CD8-positive, alpha-beta memory T cell (primary cell): Measurements from ENCODE around the gene GRM1. TPM values are rescaled to one million over a fixed set of nuclear protein-coding genes. Genes with fewer than 3 reads are reported as not detected.

ENCODE experiments used
- CTCF ChIA-PET: fragments of 350-600 bp; sonication (Branson Sonifier 250); formaldehyde crosslinking; loops from one replicate; lab custom pipeline; 2021; ENCODE audit warnings: antibody characterized with exemption; lab: Charles Lee
- POLR2A ChIA-PET: fragments of 350-600 bp; sonication (Branson Sonifier 250); formaldehyde crosslinking; loops from one replicate; lab custom pipeline; 2021; ENCODE audit warnings: antibody characterized with exemption; lab: Charles Lee
- DNase-seq, 5 donors: peaks; one replicate each; pipeline versions ENCODE4 v3.0.0 to v3.0.0-alpha.2; 2020 to 2022; ENCODE audit warnings: mixed read lengths in 1 of 5
- H3K27ac ChIP-seq: one replicate; pipeline ENCODE4 v1.7.0; 2013; ENCODE audit warnings: low read depth, mild to moderate bottlenecking, low read length, moderate library complexity
- H3K27me3 ChIP-seq: 2 replicates; pipeline ENCODE4 v1.7.0; 2013; ENCODE audit warnings: low read length, mild to moderate bottlenecking; ENCODE audit not compliant: insufficient read depth, poor library complexity, severe bottlenecking
- H3K36me3 ChIP-seq: 2 replicates; pipeline ENCODE4 v1.7.0; 2013; ENCODE audit warnings: mild to moderate bottlenecking, low read length, moderate library complexity; ENCODE audit not compliant: insufficient read depth
- H3K4me1 ChIP-seq: 2 replicates; pipeline ENCODE4 v1.7.0; 2013; ENCODE audit warnings: mild to moderate bottlenecking, low read length, moderate library complexity; ENCODE audit not compliant: insufficient read depth
- H3K4me3 ChIP-seq: 2 replicates; pipeline ENCODE4 v1.7.0; 2013; ENCODE audit warnings: mild to moderate bottlenecking, low read length
- H3K9me3 ChIP-seq: 2 replicates; pipeline ENCODE4 v1.7.0; 2013; ENCODE audit warnings: mild to moderate bottlenecking, low read length
- H3K27ac Mint-ChIP-seq, 8 donors: one replicate each; pipeline ENCODE4 v1.8.0; 2020 to 2021; ENCODE audit warnings: mixed read lengths in 8 of 8, mild to moderate bottlenecking in 6 of 8, inconsistent platforms in 3 of 8, moderate library complexity in 3 of 8
- H3K27me3 Mint-ChIP-seq, 2 donors: one replicate each; pipeline ENCODE4 v1.8.0; 2020 to 2021; ENCODE audit warnings: mixed read lengths in 2 of 2, mild to moderate bottlenecking in 1 of 2, moderate library complexity in 1 of 2
- H3K36me3 Mint-ChIP-seq, 3 donors: one replicate each; pipeline ENCODE4 v1.8.0; 2020 to 2021; ENCODE audit warnings: mixed read lengths in 3 of 3, inconsistent platforms in 1 of 3, mild to moderate bottlenecking in 1 of 3
- H3K4me1 Mint-ChIP-seq, 3 donors: one replicate each; pipeline ENCODE4 v1.8.0; 2020 to 2021; ENCODE audit warnings: mixed read lengths in 3 of 3, inconsistent platforms in 1 of 3, mild to moderate bottlenecking in 1 of 3
- H3K4me3 Mint-ChIP-seq, 7 donors: one replicate each; pipeline ENCODE4 v1.8.0; 2020 to 2021; ENCODE audit warnings: mixed read lengths in 7 of 7, mild to moderate bottlenecking in 6 of 7, moderate library complexity in 4 of 7, inconsistent platforms in 2 of 7
- H3K9me3 Mint-ChIP-seq, 5 donors: one replicate each; pipeline ENCODE4 v1.8.0; 2020 to 2022; ENCODE audit warnings: mixed read lengths in 5 of 5, mild to moderate bottlenecking in 3 of 5, moderate library complexity in 2 of 5, inconsistent platforms in 1 of 5
- polyA plus RNA-seq: library from polyadenylated mRNA; unstranded; fragments of 300-500 nt; fragmentation: Illumina TruSeq; gene quantifications from one replicate; pipeline ENCODE4 v1.2.3, GENCODE V29; 2021
- total RNA-seq, 2 experiments: library from RNA; stranded (reverse); gene quantifications; one replicate each; pipeline ENCODE4 v1.2.3, GENCODE V29; 2021

GRM1 gene
- total and polyA plus RNA-seq, 3 experiments from 2014 or later = not detected

DNA sequence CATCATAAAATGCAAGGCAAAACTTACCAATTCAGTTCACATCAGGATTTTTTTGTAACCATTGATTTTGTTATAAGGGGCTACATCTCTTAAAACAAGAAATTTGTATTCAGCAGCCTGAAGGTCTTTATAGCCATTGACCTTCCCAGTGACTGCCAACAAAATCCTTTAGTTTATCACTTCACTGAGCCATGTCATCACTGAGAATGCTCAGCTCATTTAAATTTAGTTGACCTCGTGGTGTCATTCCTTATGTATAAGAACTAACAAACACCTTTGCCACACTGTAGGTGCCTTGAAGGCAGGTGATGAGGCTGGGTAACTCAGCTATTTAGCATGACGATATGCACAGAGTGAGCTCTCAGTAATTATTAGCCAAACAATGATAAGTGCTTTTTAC is 77.7 kb downstream of the GRM1 start:
- Histone ChIP-seq H3K4me1 (no peaks in the 10 kb centered on the region), H3K27me3 (no peaks in the 10 kb centered on the region), H3K36me3 (no peaks in the 10 kb centered on the region), H3K4me3 (no peak overlapping the region), H3K9me3 (no peaks in the 10 kb centered on the region), H3K27ac (no peak overlapping the region)
- no peak for DNase-seq
- H3K4me3 Mint-ChIP-seq = no peak overlapping the region
- peaks cover 0 to 14% (median 4%) of the 10 kb centered on the region in 5 donors for H3K9me3 Mint-ChIP-seq
- no peak overlapping the region for H3K27ac Mint-ChIP-seq
- ChIA-PET POLR2A (no interaction called here), CTCF (no interaction called here)
- H3K27me3 Mint-ChIP-seq = peaks cover 2 to 11% of the 10 kb centered on the region in 2 donors
- H3K36me3 Mint-ChIP-seq = no peaks in the 10 kb centered on the region
- no peaks in the 10 kb centered on the region for H3K4me1 Mint-ChIP-seq

- H3K9me3 Mint-ChIP-seq = peaks cover 0 to 14% (median 4%) of the 10 kb centered on the region in 5 donors
- Histone ChIP-seq H3K4me3 (no peak overlapping the region), H3K27me3 (no peaks in the 10 kb centered on the region), H3K4me1 (no peaks in the 10 kb centered on the region), H3K9me3 (no peaks in the 10 kb centered on the region), H3K36me3 (no peaks in the 10 kb centered on the region), H3K27ac (no peak overlapping the region)
- no peaks in the 10 kb centered on the region for H3K27me3 Mint-ChIP-seq
- no peaks in the 10 kb centered on the region for H3K36me3 Mint-ChIP-seq
- ChIA-PET CTCF (no interaction called here), POLR2A (no interaction called here)
- no peak overlapping the region for H3K27ac Mint-ChIP-seq
- DNase-seq = no peak
- H3K4me3 Mint-ChIP-seq = no peak overlapping the region
- no peaks in the 10 kb centered on the region for H3K4me1 Mint-ChIP-seq
Observed at GRCh38 chr6:146110990-146111389, 82.1 kb downstream of the GRM1 start.

GRCh38 chr6:146111881-146112450 is 83.1 kb downstream of the GRM1 start:
- Histone ChIP-seq H3K4me3 (no peak overlapping the region), H3K36me3 (no peaks in the 10 kb centered on the region), H3K27me3 (no peaks in the 10 kb centered on the region), H3K4me1 (no peaks in the 10 kb centered on the region), H3K27ac (no peak overlapping the region), H3K9me3 (no peaks in the 10 kb centered on the region)
- Mint-ChIP-seq H3K9me3 (peaks cover 0 to 14% (median 4%) of the 10 kb centered on the region in 5 donors), H3K4me1 (no peaks in the 10 kb centered on the region), H3K4me3 (no peak overlapping the region), H3K27ac (no peak overlapping the region), H3K36me3 (no peaks in the 10 kb centered on the region), H3K27me3 (no peaks in the 10 kb centered on the region)
- CTCF ChIA-PET = no interaction called here
- DNase-seq = no peak
- POLR2A ChIA-PET = no interaction called here

GRCh38 chr6:146113084-146113623 is 84.3 kb downstream of the GRM1 start:
- H3K27ac Mint-ChIP-seq = no peak overlapping the region
- H3K4me1 Mint-ChIP-seq = no peaks in the 10 kb centered on the region
- H3K27me3 Mint-ChIP-seq = no peaks in the 10 kb centered on the region
- no peak overlapping the region for H3K4me3 ChIP-seq
- no peaks in the 10 kb centered on the region for H3K27me3 ChIP-seq
- no peaks in the 10 kb centered on the region for H3K4me1 ChIP-seq
- H3K9me3 ChIP-seq = no peaks in the 10 kb centered on the region
- POLR2A ChIA-PET = no interaction called here
- H3K27ac ChIP-seq = no peak overlapping the region
- CTCF ChIA-PET = no interaction called here
- H3K4me3 Mint-ChIP-seq = no peak overlapping the region
- H3K9me3 Mint-ChIP-seq = peaks cover 0 to 14% (median 4%) of the 10 kb centered on the region in 5 donors
- H3K36me3 Mint-ChIP-seq = no peaks in the 10 kb centered on the region
- H3K36me3 ChIP-seq = no peaks in the 10 kb centered on the region
- no peak for DNase-seq

DNA sequence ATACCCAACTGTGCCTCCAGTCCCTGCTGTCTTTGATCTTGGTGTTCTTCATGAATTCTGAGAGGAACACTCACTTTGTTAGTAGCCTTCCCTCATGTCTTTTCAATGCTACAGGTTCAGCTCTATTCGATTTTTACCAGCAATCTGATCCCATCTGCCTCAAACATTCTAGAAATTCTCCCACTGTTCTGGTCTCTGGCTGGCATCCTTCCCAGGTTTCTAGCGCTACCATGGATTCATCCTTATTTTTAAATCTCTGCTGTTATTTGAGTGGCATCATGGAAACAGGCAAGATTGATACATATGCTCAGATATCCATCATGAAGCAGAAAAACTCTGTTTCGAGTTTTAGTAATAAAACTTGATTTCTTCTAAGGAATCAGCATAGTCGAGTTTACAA is 94.8 kb downstream of the GRM1 start:
- POLR2A ChIA-PET = no interaction called here
- Histone ChIP-seq H3K36me3 (no peaks in the 10 kb centered on the region), H3K27ac (no peak overlapping the region), H3K4me3 (no peak overlapping the region), H3K9me3 (no peaks in the 10 kb centered on the region), H3K27me3 (no peaks in the 10 kb centered on the region), H3K4me1 (no peaks in the 10 kb centered on the region)
- DNase-seq = no peak
- peaks cover 0 to 4% (median 0%) of the 10 kb centered on the region in 5 donors for H3K9me3 Mint-ChIP-seq
- no peaks in the 10 kb centered on the region for H3K36me3 Mint-ChIP-seq
- H3K4me1 Mint-ChIP-seq = no peaks in the 10 kb centered on the region
- H3K27me3 Mint-ChIP-seq = peaks cover 0 to 9% of the 10 kb centered on the region in 2 donors
- no peak overlapping the region for H3K27ac Mint-ChIP-seq
- CTCF ChIA-PET = interaction anchor here (0.7 kb wide), 1 partner anchor 13 kb away, joined by 3 read pairs; no protein-coding TSS in a partner anchor
- H3K4me3 Mint-ChIP-seq = no peak overlapping the region

DNA sequence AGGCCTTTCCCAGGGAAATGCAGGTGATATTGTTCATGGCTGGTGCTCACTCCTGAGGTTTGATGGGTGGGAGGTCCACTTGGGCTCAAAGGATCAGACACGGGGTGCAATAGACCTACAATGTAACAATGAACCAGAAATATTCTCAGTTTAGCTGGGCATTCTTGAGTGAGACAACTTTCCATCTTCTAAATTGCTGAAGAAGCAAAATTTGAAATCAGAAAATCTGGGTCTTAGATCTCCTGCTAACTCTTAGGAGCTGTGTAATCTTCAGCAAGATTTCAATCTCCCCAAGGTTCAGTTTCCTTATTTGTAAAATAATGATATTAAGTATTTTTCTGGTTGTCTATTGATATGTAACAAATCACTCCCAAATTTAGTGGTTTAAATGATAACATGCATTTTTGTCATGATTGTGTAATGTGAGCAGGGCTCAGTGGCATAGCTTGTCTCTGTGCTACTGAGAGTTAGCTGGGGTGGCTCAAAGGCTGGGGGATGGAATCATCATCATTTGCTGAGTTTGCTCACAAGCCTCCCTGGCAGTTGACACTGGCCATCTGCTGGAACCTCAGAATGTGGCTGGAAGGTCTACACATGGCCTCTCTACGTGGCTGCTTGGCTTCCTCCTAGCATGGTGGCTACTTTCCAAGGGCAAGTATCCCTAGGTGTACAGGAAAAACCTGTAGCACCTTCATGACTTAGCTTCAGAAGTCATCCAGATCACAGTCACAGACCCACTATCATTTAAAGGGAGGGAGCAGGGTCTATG is 98.8 kb downstream of the GRM1 start:
- Mint-ChIP-seq H3K36me3 (no peaks in the 10 kb centered on the region), H3K27ac (no peak overlapping the region), H3K9me3 (no peaks in the 10 kb centered on the region), H3K4me3 (no peak overlapping the region), H3K27me3 (peaks cover 0 to 9% of the 10 kb centered on the region in 2 donors), H3K4me1 (no peaks in the 10 kb centered on the region)
- ChIA-PET POLR2A (no interaction called here), CTCF (no interaction called here)
- H3K36me3 ChIP-seq = no peaks in the 10 kb centered on the region
- H3K27me3 ChIP-seq = no peaks in the 10 kb centered on the region
- no peaks in the 10 kb centered on the region for H3K4me1 ChIP-seq
- no peaks in the 10 kb centered on the region for H3K9me3 ChIP-seq
- H3K4me3 ChIP-seq = no peak overlapping the region
- DNase-seq = no peak
- H3K27ac ChIP-seq = no peak overlapping the region

DNA sequence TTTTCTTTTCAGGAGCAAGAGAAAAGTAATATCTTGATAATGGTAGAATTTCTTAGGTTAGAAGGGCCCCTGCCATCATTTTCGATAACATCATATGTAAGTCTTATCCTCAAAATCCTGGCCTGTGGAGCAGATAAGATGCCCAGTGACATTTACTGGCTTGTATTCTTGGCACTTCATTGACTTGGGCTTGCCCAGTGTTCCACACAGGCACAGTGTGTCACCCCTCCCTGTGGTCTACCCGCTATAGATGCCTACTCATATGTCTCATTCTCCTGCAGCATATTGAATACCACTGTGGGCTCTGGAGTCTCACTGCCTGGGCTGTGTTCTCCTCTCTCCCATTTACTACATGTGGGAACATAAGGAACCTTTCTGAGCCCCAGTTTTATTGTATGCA is 105.0 kb downstream of the GRM1 start:
- no peak overlapping the region for H3K4me3 Mint-ChIP-seq
- POLR2A ChIA-PET = no interaction called here
- no peaks in the 10 kb centered on the region for H3K27me3 Mint-ChIP-seq
- CTCF ChIA-PET = no interaction called here
- no peaks in the 10 kb centered on the region for H3K36me3 Mint-ChIP-seq
- Histone ChIP-seq H3K4me3 (no peak overlapping the region), H3K27ac (no peak overlapping the region), H3K36me3 (no peaks in the 10 kb centered on the region), H3K9me3 (no peaks in the 10 kb centered on the region), H3K4me1 (no peaks in the 10 kb centered on the region), H3K27me3 (no peaks in the 10 kb centered on the region)
- no peak overlapping the region for H3K27ac Mint-ChIP-seq
- no peak for DNase-seq
- no peaks in the 10 kb centered on the region for H3K4me1 Mint-ChIP-seq
- peaks cover 0 to 8% (median 0%) of the 10 kb centered on the region in 5 donors for H3K9me3 Mint-ChIP-seq

DNA sequence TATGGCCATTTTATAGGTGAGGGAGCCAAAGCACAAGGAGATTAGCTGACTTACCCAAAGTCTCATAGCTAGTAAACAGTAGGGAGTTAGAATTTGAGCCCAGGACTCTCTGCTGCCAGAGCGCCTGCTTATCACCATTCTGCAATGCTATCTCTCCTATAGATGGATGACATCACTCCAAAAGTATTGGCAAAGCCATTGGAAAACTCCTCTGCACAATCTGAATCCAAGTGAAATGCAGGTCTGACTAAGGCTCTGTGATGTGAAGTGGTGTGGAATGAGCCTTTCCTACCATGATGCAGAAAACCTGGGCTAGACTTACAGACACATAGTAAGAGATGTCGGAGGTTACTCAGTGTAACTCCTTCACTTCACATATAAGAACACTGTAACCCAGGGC is 106.3 kb downstream of the GRM1 start:
- H3K27ac Mint-ChIP-seq = no peak overlapping the region
- no peaks in the 10 kb centered on the region for H3K4me1 Mint-ChIP-seq
- CTCF ChIA-PET = no interaction called here

More for the DNA sequence above, 106.3 kb downstream of the GRM1 start:
- H3K4me1 ChIP-seq = no peaks in the 10 kb centered on the region
- no peaks in the 10 kb centered on the region for H3K9me3 ChIP-seq
- H3K9me3 Mint-ChIP-seq = peaks cover 0 to 8% (median 2%) of the 10 kb centered on the region in 5 donors
- no peak for DNase-seq
- no peaks in the 10 kb centered on the region for H3K27me3 Mint-ChIP-seq
- H3K4me3 Mint-ChIP-seq = no peak overlapping the region
- POLR2A ChIA-PET = no interaction called here
- no peak overlapping the region for H3K27ac ChIP-seq
- no peaks in the 10 kb centered on the region for H3K36me3 Mint-ChIP-seq
- H3K27me3 ChIP-seq = no peaks in the 10 kb centered on the region
- no peaks in the 10 kb centered on the region for H3K36me3 ChIP-seq
- H3K4me3 ChIP-seq = no peak overlapping the region
